HG03521 (cell line): ENCODE data around the gene CTIF.

Source experiments
- ATAC-seq: cut with Tn5 transposase; IDR thresholded peaks from one replicate; pipeline ENCODE4 v1.9.1; 2021; ENCODE audit warnings: mild to moderate bottlenecking, moderate library complexity; ENCODE audit not compliant: unreplicated experiment

The CTIF gene

DNA sequence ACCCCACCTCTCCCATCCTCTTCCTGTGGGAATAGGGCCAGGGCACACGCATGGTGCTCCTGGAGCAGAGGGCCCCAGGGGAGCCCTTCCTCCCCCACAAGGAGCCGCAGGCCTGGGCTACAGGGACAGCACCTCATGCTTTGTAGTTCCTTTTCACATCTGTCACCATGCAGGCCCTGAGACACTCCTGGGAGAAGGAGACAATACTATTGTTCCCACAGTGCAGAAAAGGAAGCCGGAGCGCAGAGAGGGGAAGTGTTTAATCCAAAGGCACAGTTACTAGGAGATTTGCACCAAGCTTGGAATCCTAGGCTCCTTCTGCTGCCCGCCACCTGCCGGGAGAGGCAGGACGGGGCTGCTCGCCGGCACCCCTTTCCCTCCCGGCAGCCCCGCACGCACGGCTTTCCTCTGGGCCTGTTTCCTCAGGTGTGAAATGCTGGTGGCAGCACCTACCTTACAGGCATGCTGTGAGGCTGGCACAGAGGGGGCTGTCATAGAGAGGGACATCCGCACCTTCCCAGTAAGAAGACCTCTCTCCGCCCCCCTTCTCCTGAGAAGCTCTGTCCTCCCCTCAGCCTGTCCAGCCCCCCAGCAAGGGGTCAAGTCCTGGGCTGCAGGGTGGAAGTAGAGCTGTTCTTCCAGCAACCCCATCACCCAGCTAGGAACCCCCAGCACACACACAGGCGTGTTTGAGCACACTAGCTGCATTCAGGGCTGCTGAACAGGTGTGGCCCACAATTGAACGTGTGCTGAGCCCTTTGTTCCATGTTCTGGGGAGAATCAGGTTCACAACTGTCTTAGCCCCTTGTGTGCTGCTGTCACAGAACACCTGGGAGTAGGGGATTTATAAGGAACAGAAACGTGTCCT lies 349.3 kb downstream of the CTIF start:
- ATAC-seq = no peak

DNA sequence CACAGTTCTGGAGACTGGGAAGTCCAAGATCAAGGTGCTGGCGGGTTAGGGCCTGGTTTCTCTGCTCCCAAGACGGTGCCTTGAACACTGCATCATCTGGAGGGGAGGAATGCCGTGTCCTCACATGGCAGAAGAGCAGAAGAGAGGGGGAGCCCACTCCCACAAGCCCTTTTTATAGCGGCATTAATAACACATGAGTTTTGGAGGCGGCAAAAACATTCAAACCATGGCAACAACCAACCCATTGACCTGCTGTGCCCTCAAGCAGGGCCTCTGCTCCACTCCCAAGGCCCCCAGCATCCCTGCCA lies 349.9 kb downstream of the CTIF start:
- ATAC-seq = no peak

DNA sequence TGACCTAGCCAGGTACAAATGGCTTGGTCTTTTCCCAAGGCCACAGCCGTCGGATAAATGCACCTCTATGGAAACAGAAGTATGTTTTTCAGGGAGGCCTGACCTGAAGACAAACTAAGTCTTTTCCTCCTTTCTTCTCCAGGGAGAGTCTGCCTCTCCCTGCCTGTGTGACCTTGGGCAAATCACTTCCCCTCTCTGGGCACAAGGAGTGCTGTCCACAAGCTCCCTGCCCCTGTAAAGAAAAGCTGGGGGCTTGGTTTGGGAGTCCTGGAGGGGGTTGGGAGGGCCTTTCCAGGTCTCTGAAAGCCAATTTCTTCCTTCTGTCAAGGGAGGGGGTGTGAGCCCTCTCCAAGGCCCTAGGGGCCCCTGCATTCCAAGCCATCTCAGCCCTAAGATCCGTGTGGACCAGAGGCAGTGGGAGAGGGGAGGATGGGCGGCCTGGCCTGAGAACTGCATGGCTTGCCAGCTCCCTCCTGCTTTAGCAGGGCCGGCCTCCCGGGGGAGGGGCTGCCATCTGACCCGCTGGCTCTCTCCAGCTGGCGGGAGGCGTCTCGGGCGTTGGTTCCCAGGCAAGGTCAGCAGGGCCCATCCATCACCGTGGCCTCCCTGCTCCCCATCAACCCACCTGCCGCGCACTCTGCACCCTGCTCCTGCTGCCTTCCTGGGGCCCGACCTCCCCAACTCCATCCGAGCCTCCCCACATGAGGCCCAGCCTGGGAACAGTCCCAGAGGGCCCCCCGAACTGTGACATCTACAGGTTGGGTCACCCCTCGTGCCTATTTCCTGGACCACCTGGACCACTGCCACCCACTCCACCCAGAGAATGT lies 350.5 kb downstream of the CTIF start:
- ATAC-seq = no peak

DNA sequence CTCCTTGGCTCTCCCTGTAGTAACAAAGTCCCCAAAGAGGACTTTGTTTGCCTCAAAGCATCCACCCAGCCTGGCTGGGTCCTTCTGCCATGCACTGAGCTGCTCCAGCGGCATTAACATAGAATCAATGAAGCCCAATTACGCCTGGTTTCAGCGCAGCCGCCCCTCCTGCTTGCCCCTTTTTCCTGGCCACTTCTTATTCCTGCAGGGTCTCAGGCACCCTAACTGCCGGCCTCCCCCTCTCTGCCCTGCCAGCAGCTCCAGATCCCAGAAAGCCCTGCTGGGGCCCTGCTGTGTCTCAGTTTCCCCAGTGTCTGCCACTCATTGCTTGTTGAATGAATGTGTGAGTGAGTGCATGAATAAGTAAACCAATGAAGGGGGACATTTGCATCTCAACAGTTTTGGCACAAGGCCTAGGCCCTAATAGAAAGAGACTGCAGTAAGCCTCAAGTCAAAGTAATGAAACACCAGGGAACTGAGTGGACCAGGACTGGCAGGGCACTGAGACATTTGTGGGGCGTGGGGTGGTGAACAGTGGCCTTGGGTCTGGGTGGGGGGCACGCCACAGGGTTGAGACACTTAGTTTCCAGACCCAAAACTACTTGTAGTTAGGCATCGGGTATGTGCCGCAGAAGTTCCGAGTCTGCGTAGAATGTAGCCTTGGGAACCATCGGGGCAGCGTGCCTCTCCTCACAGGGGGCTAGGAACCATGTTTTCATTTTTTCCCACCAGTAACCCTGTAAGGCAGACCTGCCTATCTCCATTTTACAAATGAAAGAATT lies 351.3 kb downstream of the CTIF start:
- no peak for ATAC-seq

DNA sequence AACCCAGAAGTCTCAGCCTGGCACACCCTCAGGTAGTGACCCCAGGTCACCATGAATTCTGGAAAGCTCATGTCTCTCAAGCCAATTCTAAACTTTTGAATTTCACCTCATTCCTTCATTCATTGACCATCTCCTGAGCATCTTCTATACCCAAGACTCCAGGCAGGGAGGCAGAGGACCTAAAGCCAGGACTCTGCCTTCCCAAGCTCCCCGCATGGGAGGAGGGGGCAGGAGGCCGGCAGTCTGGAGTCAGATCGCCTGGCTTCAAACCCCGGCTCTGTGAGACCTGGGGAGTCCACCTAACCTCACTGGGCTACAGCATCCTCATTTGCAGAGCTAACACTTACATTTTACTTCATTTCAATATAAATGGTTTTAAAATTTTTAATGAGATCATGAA lies 352.9 kb downstream of the CTIF start:
- ATAC-seq = no peak

DNA sequence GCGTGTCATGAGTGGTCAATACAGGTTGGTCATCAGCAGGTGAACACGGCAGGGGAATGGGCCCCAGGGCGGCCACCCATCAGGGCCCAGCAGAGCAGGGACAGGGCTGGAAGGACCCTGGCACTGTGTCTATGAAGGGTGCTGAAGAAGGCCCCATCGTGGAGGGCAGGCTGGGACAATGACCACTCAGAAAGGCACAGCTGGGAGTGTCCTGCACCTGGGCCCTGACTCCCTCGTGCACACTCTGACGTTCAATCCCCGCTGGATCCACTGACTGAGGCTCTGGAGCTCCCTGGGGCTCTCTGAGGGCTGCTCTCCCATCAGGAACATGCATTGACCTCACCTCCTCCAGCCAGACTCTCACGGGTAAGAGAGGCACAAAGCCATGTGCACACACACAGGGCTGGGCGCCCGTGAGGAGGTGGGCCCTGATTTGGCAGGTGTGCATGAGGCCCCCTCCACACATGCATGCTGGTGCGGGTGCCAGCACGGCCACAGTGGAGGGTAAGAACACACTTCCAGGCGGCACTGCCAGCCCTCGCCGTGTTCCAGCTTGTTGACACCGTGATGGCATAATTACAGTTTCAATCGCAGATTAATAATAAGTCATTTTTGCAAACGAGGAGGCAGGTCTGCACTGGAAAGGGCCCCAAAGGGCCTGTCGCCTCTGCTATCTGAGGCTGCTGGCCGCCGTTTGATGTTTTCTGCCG lies 353.5 kb downstream of the CTIF start:
- no peak for ATAC-seq

DNA sequence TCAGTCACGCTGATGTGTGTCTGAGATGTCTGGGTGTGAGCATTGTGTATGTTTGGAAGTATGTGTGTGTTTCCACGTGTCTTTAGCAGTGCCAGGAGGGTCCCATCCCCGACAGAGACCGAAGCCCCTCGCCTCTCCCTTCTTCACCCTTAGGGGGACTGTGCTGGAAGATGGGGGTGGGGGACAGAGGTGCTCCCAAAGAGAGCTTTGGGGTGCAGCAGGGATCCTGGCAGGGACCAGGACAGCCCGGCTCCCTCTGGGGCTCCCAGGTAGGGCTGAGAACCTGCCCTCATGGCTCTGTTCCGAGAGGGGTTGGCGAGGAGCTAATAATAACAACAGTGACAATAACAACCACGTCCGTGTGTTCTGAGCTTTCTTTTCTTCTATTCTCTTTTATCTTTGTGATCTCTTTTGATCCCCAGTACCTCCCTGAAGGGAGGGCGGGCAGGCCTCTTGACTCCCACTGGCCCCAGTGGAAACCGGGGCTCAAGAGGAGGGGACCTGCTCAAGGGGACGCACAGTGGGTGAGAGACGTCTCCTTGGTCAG lies 354.3 kb downstream of the CTIF start:
- no peak for ATAC-seq

DNA sequence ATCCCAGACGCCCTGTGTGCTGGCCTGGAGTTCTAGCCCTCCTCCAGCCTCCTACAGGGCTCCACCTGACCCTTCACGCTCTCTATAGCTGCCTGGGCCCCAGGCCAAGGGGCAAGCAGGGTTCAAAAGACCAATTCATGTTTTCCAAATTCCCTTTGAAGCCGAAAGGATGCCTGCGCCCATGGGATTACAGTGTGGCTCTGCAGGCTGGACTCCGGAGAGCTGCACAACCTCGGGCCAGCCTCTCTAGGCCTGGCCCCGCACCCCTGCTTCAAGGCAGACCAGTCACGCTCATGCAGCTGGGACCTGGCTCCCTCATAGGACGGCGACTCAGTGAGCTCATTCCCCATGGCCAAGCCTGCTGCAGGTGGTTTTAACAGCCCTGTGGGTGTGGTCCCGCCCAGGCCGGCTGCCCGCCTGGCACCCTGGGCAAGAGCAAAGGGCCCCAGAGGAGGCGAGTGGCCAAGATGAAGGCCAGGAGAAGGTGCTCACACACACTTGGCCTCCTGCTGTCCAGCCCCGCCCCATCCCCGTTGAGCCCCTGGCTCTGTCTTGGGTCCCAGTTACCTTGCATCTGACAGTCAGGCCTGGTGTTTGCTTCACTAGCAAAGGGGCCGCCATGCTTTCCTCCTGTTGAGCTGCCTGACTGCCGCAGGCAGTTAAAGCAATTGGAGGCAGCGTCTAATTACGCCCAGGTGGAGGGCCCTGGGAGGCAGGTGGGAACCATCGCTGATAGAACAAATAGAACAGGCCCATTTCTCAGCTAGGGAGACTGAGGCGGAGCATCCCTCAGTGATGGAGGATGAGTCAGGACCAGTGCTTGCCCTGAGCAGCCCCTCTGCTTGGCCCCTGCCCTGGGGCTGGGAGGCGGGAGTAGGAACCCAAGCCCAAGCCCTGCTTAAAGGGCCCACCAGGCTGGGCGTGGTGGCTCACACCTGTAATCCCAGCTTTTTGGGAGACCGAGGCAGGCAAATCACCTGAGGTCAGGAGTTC lies 355.1 kb downstream of the CTIF start:
- no peak for ATAC-seq

DNA sequence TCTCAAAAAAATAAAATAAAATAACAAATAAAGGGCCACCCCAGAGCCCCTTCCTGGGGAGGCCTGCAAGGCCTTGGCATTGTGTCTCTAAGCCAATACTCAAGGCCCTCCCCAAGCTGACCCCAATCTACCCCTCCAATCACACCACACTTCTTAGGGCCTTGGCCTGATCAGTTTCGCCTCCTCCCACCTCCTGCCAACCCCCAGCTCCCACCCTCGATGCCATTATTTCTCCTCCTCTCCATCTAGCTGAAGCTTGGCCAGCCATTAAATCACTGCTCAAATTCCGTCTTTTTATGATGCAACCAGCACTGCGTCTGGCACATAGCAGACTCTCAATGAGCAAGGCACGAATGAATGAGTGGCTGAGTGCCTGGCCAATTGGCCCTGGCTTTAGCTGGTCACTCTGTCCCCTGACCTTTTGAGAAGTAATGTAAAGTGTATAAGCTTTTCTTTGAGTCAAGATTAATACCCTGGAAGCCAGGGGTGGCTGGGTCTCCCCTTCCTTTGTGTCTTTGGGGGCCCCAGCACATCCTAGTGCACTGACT lies 356.0 kb downstream of the CTIF start:
- ATAC-seq = no peak

DNA sequence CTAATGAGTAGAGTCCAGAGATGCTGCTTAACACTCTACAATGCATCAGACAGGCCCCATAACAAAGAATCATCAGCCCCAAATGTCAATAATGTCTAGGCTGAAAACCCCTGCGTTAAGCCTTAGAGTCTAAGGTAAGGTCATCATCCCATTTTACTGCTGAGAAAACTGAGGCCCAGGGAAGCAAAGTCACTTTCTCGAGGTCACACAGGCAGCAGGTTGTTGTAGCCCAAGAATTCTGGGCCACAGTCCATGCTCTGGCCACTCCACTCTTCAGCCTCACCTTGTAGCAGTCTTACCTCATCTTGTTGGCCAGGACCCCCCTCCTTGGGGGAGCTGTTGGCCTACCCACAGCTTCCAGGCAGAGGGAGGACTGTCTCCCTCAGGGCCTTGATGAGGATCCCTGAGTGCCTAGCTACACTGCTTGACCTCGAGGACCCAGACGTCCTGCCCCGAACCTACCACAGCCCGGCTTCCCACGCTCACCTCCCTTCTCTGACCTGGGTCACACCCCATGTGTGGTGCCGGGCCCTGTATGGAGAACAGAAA lies 357.6 kb downstream of the CTIF start:
- no peak for ATAC-seq

DNA sequence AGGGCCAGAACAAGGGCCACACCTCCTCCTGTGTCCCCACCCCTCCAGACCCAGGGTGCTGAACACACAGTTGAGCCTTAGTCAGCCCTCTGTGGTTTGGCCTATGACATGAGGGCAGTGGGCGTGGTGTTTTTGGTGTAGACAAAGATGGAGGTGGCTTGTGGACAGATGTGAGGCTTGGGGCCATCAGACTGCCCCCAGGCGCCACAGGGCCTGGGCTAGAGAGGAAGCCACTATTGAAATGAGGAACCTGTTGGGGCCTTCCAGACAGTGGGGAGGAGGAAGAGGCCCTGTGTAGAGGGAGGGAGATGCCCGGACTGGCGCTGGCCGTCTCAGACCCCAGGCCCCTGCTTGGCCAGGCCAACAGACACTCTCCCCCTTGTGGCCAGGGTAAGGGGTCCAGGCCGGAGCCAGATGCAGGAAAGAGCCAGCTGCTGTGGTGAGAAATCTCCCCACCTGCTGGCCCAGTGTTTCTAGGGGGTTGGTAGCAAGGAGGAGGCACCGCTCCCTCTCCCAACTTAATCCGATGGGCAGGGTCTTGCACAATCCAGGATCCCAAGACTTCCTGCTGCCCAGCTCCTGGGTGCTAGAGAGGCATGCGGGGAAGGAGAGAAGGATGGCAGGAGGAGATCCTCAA lies 358.2 kb downstream of the CTIF start:
- ATAC-seq = no peak

DNA sequence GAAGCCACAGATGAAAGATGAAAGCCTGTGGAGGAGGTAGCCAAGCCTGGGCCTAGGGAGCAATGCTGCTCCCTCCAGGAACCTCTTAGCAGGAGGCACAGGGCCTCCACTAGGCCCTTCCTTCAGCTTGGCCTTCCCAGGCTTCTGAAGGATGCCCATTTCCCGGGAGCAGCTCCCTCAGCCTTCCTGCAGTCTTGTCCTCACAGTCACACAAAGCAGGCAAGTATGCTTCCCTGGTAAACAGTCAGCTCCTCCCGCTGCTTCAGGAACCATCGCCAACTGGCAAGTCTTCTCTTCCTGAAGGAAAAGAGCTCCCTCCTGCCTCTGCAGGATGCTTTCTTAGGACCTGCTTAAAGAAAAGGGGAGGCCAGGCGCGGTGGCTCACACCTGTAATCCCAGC lies 358.7 kb downstream of the CTIF start:
- ATAC-seq = no peak

DNA sequence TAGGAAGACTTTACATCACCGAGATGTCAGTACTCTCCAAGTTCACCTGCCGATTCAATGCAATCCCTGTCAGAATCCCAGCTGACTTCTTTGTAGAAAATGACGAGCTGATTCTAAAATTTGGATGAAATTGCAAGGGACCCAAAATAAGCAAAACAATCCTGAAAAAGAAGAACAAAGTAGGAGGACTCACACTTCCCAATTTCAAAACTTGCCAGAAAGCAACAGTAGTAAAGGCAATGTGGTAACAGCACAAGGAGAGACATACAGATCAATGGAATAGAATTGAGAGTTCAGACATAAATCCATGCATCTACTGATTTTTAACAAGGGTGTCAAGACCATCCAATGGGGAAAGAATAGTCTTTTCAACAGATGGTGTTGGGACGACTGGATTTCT lies 359.7 kb downstream of the CTIF start:
- no peak for ATAC-seq

DNA sequence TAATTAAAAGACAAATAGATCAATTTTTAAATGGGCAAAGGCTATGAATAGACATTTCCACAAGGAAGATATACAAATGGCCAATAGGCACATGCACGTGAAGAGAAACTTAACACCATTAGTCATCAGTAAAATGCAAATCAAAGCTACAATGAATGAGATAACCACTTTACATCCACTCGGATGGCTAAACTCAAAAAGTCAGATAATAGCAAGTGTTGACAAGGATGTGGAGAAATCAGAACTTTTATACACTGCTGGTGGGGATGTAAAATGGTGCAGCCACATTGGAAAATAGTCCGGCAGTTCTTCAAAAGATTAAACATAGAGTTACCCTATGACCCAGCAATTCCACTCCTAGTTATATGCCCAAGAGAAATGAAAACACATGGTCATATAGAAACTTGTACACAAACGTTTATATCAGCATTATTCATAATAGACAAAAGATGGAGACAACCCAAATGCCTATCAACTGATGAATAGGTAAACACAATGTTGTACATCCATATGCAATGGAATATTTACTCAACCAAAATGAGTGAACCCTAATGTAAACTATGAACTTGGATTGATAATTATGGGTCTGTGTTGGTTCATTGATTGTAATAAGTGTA lies 360.8 kb downstream of the CTIF start:
- no peak for ATAC-seq

DNA sequence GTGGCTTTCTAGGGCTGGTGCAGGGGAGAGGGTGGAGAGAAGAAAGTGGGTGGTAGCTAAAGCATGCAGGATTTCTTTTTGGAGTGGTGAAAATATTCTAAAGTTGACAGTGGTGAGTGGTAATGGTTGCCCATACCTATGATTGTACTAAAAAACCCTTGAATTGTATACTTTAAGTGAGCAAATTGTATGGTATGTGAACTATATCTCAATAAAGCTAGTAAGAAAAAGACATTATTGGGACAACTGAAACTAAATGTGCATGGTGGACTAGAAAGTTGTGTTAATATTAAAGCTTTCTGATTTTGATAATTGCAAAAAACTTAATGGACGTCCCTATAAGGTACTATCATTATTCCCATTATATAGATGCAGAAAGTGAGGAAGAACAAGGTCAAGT lies 361.6 kb downstream of the CTIF start:
- no peak for ATAC-seq

DNA sequence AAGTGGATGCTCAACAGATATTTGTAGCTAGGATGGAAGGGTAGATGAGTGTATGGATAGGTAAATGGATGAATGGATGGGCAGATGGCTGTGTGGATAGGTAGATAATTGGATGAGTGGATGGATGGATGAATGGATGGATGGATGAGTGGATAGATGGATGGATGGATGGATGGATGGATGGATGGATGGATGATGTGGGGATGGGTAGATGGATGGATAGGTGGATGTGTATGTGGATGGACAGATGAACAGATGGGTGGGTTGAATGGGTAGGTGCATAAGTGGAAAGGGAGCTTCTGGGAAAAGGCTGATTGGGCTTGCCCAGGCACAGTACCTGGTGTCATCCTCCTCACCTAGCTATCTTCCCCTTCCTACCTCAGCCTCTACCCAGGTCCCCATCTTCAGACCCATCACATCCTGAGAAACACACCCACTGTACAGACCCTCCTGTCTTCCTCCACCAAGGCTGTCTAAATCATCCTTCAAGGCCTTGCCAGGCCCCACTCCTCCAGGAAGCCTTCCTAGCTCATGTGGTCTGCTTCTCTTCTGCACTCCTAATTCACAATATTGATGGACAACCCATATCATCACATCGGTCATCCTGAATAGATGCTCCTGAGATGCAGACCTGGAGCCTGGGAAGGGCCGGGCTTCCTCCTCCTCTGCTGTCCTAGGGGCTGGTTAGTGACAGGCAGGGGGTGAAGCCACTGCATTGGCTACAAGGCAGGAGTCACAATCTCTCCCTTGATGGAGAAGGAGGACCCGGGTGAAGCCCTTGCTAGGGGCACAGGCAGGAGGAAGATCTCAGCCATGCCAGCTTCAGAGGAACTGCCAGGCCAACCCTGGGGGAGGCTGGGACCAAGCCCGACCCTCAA lies 362.6 kb downstream of the CTIF start:
- ATAC-seq = no peak
